ENCODE results near the gene ESPL1. TPM values are rescaled to one million over a fixed set of nuclear protein-coding genes. Genes with fewer than 3 reads are reported as not detected.

The ESPL1 gene
- total RNA-seq, 1 donor from 2014 or later: 4.8 TPM

DNA sequence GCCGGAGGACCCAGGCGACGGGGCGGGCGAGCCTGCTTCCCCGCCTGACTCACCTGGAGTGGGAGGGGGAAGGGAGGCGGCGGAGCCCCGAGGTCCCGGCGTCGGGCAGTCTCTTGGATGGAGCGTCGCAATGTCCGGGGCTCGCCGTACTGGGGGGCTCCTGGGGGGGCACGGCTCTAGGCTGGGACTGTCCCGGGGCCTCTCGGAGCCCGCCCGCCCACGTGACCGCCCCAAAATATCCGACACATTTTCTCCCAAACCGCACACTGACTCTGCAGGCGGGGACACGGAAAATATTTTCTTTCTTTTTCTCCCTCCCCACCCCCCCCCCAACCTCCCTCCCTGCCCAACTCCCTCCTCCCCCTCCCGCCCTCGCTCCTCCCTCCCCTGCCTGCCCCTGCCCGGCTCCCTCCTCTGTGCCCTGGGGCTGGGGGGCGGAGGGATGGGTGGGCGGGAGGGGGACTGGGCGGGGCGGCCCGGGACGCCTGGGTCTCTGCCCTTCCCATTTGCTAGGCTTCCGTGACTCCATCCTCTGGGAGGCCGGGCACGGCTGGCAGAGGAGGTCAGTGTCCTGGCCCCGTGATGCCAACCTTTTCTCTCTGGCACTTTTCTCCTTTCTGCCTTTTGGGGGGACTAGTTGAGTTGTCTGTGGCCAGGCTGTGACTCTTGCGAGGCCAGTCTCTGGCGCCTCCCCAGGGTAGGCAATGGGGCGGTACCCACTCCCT lies 36.0 kb upstream of the ESPL1 start, which contains the start of gene RARG:
Gene RARG, minus strand, starts transcription at position 289 of the 725 bp plus-strand sequence. CDS start 4,664 bp downstream, outside the sequence.
- DNase-seq: no peak

GRCh38 chr12:53232646-53233461 lies 35.2 kb upstream of the ESPL1 start:
- no peak for DNase-seq

GRCh38 chr12:53233671-53234121 lies 34.4 kb upstream of the ESPL1 start:
- no peak for DNase-seq

DNA sequence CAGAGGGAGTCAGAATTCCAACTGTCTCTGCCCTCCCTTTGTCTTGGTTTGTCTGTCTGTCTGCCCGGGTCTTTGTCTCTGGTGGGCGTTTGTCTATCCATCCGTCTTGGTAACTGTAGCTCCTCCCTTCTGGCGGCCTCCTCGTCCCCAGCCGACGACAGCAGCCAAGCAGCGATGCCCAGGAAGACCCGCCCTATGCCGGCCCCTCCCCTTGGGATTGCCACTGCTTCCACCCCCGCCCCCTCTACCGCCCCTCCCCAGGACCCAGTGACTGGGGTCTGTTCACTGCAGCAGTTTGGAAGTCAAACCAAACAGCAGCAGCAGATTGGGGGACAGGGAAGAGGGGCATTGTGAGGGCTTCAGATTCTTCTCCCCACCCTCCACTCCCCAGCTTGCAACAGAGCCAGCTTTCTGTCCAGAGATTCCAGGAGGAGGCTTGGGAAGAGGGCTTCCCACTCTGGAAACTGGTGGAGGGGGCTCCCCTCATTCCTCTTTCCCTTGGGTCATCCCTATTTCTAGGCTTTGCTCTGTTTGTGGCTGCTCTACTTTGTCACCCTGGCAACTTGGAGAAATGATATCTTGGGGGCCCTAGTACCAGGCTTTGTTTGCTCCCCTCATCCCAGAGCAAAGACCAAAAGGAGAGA lies 33.7 kb upstream of the ESPL1 start:
- no peak for DNase-seq

DNA sequence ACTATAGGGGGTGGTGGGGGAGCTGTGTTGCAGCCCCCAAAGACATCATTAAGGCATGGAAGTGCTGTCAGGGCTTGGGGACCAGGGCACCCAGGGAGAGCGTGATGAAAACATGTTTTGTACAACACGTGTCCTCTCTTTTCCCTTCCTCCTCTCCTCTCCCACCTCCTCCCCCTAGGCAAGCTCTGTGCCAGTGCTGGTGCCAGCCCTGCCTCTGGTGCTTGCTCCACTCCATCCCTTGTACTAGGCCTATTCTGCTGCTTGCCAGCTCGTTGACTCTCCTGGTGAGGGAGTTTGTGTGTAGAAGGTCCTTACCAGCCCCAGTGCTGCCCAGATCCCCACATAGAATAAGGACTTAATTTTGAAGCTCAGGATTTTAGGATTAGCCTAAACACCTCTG lies 32.9 kb upstream of the ESPL1 start:
- DNase-seq: no peak

GRCh38 chr12:53235742-53236442 lies 32.2 kb upstream of the ESPL1 start:
- DNase-seq: no peak

- DNase-seq: no peak
These were observed 31.5 kb upstream of the ESPL1 start for GRCh38 chr12:53236443-53237111.

DNA sequence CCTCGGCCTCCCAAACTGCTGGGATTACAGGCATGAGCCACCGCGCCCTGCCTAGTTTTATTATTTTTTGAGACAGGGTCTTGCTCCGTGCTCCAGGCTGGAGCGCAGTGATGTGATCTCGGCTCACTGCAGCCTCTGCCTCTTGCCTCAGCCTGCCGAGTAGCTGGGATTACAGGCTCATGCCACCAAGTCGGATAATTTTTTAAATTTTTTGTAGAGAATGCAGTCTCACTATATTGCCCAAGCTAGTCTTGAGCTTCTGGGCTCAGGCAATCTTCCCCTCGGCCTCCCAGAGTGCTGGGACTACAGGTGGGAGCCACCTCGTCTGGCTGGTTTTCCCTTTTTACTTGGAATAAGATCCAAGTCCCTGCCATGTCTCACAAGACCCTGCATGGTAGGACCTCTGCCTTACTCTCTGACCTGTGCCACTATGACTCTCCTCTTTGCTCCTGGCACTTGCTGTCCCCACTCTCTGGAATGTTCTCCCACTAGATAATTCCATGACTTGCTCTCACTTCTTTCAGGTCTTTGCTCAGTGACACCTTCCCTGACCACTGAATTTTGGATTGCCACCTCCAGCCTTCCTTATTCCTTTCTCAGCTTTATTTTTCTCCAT lies 28.3 kb upstream of the ESPL1 start:
- DNase-seq: no peak

DNA sequence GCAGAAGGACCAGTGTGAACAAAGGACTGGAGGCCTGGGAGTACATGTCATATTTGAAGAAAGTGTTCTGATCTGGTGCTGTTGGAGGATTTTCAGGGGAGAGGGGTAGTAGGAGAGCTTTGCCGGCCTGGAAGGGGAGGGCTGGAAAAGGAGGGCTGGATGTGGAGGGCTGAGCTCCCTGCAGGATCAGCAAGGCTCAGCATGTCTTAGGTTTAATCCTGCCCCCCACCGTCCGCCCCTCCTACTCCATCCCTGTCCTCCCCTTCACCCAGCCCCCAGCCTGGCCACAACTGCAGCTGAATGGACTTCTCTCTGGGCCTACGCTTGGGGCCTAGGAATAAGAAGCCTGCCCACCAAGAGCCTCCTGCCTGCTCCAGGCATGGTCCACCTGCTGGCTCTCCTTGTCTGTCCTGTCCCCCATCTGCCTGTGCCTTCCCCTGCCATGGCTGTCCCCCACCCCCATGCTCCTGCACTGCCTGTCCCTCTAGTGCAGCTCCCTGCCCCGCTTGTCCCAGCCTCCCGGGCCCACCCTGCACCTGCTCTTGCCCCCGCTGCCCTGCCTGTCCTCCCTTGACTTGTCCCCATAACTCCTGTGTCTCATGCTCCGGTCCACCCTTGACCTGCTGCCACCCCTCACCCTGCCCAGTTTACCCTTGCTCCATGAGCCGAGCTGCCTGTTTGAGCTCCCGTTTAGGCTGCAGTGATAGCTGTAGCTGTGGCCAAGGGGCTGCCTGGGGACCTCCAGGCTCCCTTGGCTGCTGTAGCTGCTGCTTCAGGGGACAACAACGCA lies 26.3 kb upstream of the ESPL1 start:
- no peak for DNase-seq

DNA sequence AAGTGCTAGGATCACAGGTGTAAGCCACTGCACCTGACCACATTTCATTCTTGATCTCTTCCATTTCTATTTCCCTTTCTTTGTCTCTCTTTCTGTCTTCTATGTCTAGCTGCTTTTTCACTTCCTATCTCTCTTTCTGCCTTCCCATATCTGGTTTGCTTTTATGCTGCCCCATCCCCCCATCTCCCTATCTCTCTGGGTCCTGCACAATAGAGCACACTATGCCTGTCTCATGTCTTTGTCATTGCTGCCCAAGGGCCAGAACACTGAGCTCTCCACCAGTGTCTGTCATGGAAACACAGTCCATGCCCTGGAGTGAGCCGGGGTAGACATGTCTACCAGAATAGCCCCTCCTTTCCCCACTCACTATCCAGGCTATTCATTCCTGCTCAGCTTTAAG lies 23.8 kb upstream of the ESPL1 start:
- no peak for DNase-seq

GRCh38 chr12:53245286-53245685 lies 22.8 kb upstream of the ESPL1 start:
- DNase-seq: no peak

DNA sequence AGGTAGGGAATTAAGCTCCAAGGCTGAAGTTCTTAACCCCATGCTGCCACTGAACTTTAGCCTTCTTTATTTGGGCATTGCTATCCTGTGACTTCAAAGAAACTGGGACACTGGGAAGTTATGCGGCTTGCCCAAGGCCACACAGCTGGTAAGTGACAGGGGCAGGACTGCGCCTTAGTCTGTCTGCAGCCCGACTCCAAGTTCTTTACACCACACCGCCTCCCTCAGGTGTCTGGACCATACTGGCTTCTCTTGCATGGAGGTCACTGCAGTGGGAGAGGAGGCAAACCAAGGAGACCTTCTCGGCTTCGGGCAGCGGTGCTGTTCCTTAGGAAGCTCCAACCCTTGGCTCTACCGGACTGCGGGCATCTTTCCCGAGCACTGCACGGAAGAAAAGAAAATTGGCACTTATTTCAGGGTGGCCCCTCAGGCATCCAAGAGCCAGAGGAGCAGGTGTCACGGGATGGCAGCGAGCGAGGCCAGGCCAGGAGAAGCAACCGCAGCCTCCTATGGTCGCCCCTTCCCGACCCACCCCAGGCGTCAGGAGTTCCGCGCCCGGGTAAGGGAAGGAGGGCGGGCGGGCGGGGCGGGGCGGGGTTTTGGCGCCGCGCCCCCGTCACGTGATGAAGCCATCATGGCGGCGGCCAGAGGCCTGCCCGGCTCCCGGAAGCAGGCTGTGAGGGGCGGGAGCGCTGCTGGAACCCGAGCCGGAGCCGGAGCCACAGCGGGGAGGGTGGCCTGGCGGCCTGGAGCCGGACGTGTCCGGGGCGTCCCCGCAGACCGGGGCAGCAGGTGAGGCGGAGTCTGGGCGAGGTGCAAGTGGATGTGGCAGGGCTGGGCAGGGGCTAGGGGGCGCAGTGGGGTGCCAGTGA lies 16.4 kb upstream of the ESPL1 start:
- peak; percentile 78 for DNase-seq

- DNase-seq: peak; percentile 19
These were observed 15.7 kb upstream of the ESPL1 start for GRCh38 chr12:53252349-53252916.

- DNase-seq: no peak
These were observed 14.8 kb upstream of the ESPL1 start for GRCh38 chr12:53253298-53253697.

DNA sequence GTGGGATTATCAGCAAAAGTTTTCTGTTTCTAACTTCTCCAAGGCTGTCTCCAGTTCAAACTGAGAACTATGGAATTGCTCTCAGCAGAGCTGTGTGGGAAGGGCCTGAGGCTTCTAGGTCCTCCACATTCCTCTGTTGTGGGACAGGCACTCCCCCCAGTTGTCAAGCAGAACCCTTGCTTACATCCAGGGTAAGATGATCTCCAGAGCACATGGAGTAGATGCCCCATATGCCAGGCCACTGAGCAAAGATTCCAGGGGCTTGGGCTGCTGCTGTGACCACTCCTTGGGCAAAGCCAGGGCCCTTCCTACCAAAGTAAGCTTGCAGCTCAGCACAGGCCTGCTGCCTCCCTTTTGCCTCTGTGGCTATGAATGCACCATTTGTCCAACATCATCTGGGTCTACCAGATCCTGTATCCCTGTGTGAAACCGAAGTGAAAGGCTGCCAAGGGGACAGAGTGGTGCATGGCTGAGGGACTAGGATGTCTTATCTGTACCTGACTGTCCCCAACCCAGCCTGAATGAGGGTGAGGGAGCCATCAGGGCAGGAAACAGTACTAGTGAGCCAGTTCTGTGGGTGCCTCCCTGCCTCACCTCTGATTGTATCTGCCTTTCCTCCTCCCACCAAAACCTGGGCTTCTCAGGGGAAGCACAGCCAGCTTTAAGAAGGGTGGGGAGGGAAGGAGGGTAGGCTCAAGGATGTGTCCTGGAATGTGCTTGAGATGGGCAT lies 13.1 kb upstream of the ESPL1 start:
- no peak for DNase-seq

DNA sequence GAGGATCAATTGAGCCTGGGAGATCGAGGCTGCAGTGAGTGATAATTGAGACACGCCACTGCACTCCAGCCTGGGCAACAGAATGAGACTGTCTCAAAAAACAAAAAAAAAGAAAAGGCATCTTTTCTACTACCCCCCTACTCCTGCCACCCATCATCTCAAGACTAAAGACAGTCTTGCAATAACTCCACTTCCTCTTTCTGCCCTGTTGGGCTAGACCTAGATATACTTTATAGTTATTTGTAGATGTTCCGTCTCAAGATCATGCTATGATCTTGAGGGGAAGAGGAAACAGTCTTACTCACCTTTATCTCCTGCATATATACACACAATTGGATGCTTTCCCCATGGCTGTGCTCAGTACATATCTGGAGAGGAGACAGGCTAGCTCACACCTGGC lies 12.1 kb upstream of the ESPL1 start:
- DNase-seq: no peak

DNA sequence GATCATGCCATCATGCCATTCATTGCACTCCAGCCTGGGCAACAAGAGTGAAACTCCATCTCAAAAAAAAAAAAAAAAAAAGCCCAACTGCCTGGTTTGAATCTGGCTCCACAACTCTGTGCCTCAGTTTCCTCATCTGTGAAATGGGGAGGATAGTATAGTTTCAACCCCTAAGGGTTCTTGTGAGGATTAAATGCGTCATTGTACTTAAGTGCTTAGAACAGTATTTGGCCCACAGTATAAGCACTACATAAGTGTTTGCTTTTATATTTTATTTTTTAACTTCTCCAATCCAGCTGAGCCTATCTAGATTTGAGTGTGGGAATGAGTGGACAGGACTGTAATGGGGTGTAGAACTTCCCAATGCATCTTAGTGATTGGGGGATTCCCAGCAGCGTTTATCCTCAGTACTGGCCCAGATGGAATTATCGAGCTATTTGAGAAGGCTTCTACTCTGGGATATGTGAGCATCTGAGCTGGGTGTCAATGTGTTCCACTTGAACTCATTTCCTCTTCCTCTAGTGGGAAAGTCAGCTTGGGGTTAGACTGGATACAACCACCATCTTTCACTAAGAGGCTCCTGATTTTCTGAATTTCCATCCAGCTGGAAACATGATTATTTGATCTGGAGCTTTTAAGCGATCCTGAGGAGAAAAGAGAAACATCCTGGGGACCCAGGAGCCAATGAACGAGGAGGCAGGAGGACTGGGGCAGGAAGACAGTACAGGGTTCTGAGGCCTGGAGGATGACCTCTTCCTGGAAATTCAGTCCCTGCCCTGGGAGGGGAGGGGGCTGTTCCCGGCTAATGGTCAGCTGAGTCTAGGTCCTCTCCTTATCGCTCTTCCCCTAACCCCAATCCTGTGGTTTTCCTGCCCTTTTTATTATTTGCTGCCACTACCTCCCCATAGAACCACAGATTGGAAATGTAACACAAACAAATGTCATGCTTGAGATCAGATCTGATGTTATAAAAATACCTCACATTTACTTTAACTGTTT lies 9.3 kb upstream of the ESPL1 start:
- peak; percentile 21 for DNase-seq
